Neural cell (in vitro differentiated cells): ENCODE results near the gene NAALAD2. TPM values are rescaled to one million over a fixed set of nuclear protein-coding genes. Genes with fewer than 3 reads are reported as not detected.
"Not testable (repeated sequence)": the region's sequence is repeated elsewhere in the genome, so short reads cannot be mapped to it uniquely, and the experiment has no call there.

Source experiments
- H2AFZ ChIP-seq: fragments of 200-600, 300-800 bp; sonication (generic), shearing (Covaris generic); 2 replicates; pipeline ENCODE4 v1.6.0; 2014; ENCODE audit warnings: low read depth, mild to moderate bottlenecking, antibody characterized with exemption, low read length, moderate library complexity
- H3F3A ChIP-seq: fragments of 200-600 bp; shearing (Covaris generic); 2 replicates; pipeline ENCODE4 v1.6.1; 2016; ENCODE audit warnings: mild to moderate bottlenecking, moderate library complexity, mixed read lengths, antibody characterized with exemption, low read length; ENCODE audit not compliant: insufficient read depth, poor library complexity, severe bottlenecking
- H3K27ac ChIP-seq: fragments of 200-600, 300-800 bp; sonication (generic), shearing (Covaris generic); 2 replicates; pipeline ENCODE4 v1.5.1; 2014; ENCODE audit warnings: mild to moderate bottlenecking, low read length, moderate library complexity
- H3K27me3 ChIP-seq: fragments of 300-800, 200-600 bp; sonication (generic), shearing (Covaris generic); 2 replicates; pipeline ENCODE4 v1.6.0; 2014; ENCODE audit warnings: mild to moderate bottlenecking, low read depth, low read length, moderate library complexity; ENCODE audit not compliant: insufficient read depth
- H3K36me3 ChIP-seq: fragments of 300-800, 200-600 bp; sonication (generic), shearing (Covaris generic); 2 replicates; pipeline ENCODE4 v1.5.1; 2014; ENCODE audit warnings: mild to moderate bottlenecking, antibody characterized with exemption, low read length, moderate library complexity; ENCODE audit not compliant: insufficient read depth
- H3K4me2 ChIP-seq: fragments of 300-800, 200-600 bp; sonication (generic), shearing (Covaris generic); 2 replicates; pipeline ENCODE4 v1.6.0; 2014; ENCODE audit warnings: mild to moderate bottlenecking, low read length
- H3K4me3 ChIP-seq: fragments of 300-800, 200-600 bp; sonication (generic), shearing (Covaris generic); 2 replicates; pipeline ENCODE4 v1.5.1; 2014; ENCODE audit warnings: mild to moderate bottlenecking, low read length, moderate library complexity
- H3K79me2 ChIP-seq: fragments of 200-600 bp; shearing (Covaris generic); replicated peaks from 2 replicates; pipeline ENCODE4 v1.6.0; 2014; ENCODE audit warnings: mild to moderate bottlenecking, low read length, moderate library complexity; ENCODE audit not compliant: insufficient read depth
- H3K9ac ChIP-seq: fragments of 300-800, 200-600 bp; sonication (generic), shearing (Covaris generic); 2 replicates; pipeline ENCODE4 v1.6.1; 2016; ENCODE audit warnings: mild to moderate bottlenecking, low read length, mixed read lengths
- H3K9me2 ChIP-seq: fragments of 200-600 bp; shearing (Covaris generic); 2 replicates; pipeline ENCODE4 v1.6.1; 2016; ENCODE audit warnings: mild to moderate bottlenecking, low read length, mixed read lengths; ENCODE audit not compliant: insufficient read depth
- H3K9me3 ChIP-seq: fragments of 200-600, 300-800 bp; sonication (generic), shearing (Covaris generic); 2 replicates; pipeline ENCODE4 v1.6.1; 2016; ENCODE audit warnings: mild to moderate bottlenecking, mixed run types, low read length, moderate library complexity, mixed read lengths
- H4K20me1 ChIP-seq: fragments of 200-600 bp; shearing (Covaris generic); 2 replicates; pipeline ENCODE4 v1.6.1; 2016; ENCODE audit warnings: mild to moderate bottlenecking, mixed run types; ENCODE audit not compliant: insufficient read depth
- EP300 ChIP-seq: fragments of 450-650 bp; conservative IDR thresholded peaks from 2 replicates; pipeline ENCODE4 v1.6.1; 2014; ENCODE audit warnings: antibody characterized with exemption, mild to moderate bottlenecking, moderate library complexity; ENCODE audit not compliant: poor library complexity, severe bottlenecking
- EZH2 ChIP-seq: fragments of 200-600, 300-800 bp; shearing (Covaris generic), sonication (generic); IDR thresholded peaks from 2 replicates; pipeline ENCODE4 v1.6.1; 2014; ENCODE audit warnings: antibody characterized with exemption, low read length, borderline replicate concordance, mild to moderate bottlenecking; ENCODE audit not compliant: insufficient read depth, poor library complexity, severe bottlenecking
- MXI1 ChIP-seq: fragments of 450-650 bp; conservative IDR thresholded peaks from 2 replicates; pipeline ENCODE4 v1.6.1; 2014; ENCODE audit warnings: antibody characterized with exemption, mild to moderate bottlenecking; ENCODE audit not compliant: poor library complexity, severe bottlenecking
- POLR2AphosphoS5 ChIP-seq: IDR thresholded peaks from 2 replicates; pipeline ENCODE4 v1.6.1; 2012
- RAD21 ChIP-seq: fragments of 450-650 bp; conservative IDR thresholded peaks from 2 replicates; pipeline ENCODE4 v1.6.1; 2014; ENCODE audit warnings: antibody characterized with exemption, mild to moderate bottlenecking, moderate library complexity
- SMC3 ChIP-seq: fragments of 450-650 bp; conservative IDR thresholded peaks from 2 replicates; pipeline ENCODE4 v1.6.1; 2014; ENCODE audit warnings: antibody characterized with exemption, mild to moderate bottlenecking, moderate library complexity; ENCODE audit not compliant: poor library complexity
- TAF1 ChIP-seq: IDR thresholded peaks from 2 replicates; pipeline ENCODE4 v1.6.1; 2012; ENCODE audit warnings: low read depth
- polyA plus RNA-seq: library from polyadenylated mRNA; depleted of rRNA; stranded (reverse); fragments of >200 nt; gene quantifications from 2 replicates; pipeline ENCODE4 v1.2.3, GENCODE V29; 2014
- TF ChIP-seq, protein P1 (sequence below): fragments of 450-650 bp; IDR thresholded peaks from 2 replicates; pipeline ENCODE4 v1.5.1; 2014; ENCODE audit warnings: antibody characterized with exemption, mild to moderate bottlenecking, moderate library complexity; ENCODE audit not compliant: poor library complexity, severe bottlenecking
- TF ChIP-seq, protein P2 (sequence below): IDR thresholded peaks from 2 replicates; pipeline ENCODE4 v1.6.1; 2012; ENCODE audit warnings: borderline replicate concordance

The NAALAD2 gene
- polyA plus RNA-seq, 1 donor from 2014 or later: 19.4 TPM

DNA sequence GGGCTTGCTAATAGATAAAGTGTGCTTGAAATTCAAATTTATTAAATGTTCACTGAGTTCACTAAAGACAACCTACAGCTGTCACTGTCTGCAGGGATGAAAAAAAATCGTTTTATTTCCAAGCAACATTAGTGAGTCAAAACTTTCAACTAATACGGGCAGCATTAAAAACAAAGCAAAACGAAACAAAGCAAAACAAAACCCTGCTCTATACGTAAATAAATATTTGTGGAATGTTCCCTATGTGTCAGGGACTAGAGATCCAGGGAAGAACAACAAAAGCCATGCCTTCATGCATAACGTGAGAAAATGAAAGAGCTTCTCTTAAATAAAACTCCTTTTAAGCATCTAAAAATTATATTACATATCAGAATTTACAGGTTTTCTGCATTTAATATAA lies 553 bp downstream of the NAALAD2 start:
- peak overlapping the region; percentile 75 for H3K4me3 ChIP-seq
- H3K9me2 ChIP-seq: no peaks in the 10 kb centered on the region
- peak overlapping the region; percentile 72 for H3K4me2 ChIP-seq
- H3K9ac ChIP-seq: peak overlapping the region; percentile 66
- no peaks in the 10 kb centered on the region for H3F3A ChIP-seq
- peaks cover 3% of the 10 kb centered on the region for H3K27me3 ChIP-seq
- H3K27ac ChIP-seq: peak overlapping the region; percentile 39
- H3K36me3 ChIP-seq: no peaks in the 10 kb centered on the region
- peak overlapping the region; percentile 57 for H2AFZ ChIP-seq
- no peaks in the 10 kb centered on the region for H4K20me1 ChIP-seq
- TF ChIP-seq EZH2: no peak
- TF ChIP-seq, protein P1, sequence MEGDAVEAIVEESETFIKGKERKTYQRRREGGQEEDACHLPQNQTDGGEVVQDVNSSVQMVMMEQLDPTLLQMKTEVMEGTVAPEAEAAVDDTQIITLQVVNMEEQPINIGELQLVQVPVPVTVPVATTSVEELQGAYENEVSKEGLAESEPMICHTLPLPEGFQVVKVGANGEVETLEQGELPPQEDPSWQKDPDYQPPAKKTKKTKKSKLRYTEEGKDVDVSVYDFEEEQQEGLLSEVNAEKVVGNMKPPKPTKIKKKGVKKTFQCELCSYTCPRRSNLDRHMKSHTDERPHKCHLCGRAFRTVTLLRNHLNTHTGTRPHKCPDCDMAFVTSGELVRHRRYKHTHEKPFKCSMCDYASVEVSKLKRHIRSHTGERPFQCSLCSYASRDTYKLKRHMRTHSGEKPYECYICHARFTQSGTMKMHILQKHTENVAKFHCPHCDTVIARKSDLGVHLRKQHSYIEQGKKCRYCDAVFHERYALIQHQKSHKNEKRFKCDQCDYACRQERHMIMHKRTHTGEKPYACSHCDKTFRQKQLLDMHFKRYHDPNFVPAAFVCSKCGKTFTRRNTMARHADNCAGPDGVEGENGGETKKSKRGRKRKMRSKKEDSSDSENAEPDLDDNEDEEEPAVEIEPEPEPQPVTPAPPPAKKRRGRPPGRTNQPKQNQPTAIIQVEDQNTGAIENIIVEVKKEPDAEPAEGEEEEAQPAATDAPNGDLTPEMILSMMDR: no peak
- TF ChIP-seq TAF1: no peak
- no peak for TF ChIP-seq RAD21
- no peak for TF ChIP-seq SMC3
- no peak for TF ChIP-seq EP300
- TF ChIP-seq, protein P2, sequence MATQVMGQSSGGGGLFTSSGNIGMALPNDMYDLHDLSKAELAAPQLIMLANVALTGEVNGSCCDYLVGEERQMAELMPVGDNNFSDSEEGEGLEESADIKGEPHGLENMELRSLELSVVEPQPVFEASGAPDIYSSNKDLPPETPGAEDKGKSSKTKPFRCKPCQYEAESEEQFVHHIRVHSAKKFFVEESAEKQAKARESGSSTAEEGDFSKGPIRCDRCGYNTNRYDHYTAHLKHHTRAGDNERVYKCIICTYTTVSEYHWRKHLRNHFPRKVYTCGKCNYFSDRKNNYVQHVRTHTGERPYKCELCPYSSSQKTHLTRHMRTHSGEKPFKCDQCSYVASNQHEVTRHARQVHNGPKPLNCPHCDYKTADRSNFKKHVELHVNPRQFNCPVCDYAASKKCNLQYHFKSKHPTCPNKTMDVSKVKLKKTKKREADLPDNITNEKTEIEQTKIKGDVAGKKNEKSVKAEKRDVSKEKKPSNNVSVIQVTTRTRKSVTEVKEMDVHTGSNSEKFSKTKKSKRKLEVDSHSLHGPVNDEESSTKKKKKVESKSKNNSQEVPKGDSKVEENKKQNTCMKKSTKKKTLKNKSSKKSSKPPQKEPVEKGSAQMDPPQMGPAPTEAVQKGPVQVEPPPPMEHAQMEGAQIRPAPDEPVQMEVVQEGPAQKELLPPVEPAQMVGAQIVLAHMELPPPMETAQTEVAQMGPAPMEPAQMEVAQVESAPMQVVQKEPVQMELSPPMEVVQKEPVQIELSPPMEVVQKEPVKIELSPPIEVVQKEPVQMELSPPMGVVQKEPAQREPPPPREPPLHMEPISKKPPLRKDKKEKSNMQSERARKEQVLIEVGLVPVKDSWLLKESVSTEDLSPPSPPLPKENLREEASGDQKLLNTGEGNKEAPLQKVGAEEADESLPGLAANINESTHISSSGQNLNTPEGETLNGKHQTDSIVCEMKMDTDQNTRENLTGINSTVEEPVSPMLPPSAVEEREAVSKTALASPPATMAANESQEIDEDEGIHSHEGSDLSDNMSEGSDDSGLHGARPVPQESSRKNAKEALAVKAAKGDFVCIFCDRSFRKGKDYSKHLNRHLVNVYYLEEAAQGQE: no peak
- no peak for TF ChIP-seq MXI1
- no peak for TF ChIP-seq POLR2AphosphoS5
- H3K9me3 ChIP-seq: no peaks in the 10 kb centered on the region
- H3K79me2 ChIP-seq: peaks cover 11% of the 10 kb centered on the region

DNA sequence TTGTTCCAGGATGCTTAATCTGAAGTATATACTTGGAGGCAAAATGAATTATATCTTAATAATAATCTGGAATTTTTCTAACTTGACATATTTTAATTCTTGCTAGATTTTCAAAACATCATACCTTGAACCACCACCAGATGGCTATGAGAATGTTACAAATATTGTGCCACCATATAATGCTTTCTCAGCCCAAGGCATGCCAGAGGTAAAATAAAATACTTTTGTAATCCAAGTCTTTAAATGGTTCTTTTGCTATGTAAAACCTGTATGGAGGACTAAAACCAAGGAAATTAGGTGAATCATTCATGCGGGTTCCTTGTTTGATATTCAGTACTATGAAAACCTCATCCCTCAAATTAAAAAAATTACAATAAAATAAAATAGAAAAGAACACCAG lies 14.4 kb downstream of the NAALAD2 start:
- Histone ChIP-seq H3K9me3 (no peaks in the 10 kb centered on the region), H3K36me3 (no peaks in the 10 kb centered on the region), H3K4me3 (no peak overlapping the region), H3K27me3 (no peaks in the 10 kb centered on the region), H3K4me2 (no peak overlapping the region), H2AFZ (no peak overlapping the region), H3K9me2 (no peaks in the 10 kb centered on the region), H3K9ac (no peak overlapping the region), H4K20me1 (no peaks in the 10 kb centered on the region), H3K27ac (no peak overlapping the region), H3K79me2 (no peaks in the 10 kb centered on the region), H3F3A (no peaks in the 10 kb centered on the region)
- TF ChIP-seq, protein P2: no peak
- TF ChIP-seq RAD21: no peak
- no peak for TF ChIP-seq SMC3
- TF ChIP-seq MXI1: no peak
- TF ChIP-seq POLR2AphosphoS5: no peak
- TF ChIP-seq EP300: no peak
- TF ChIP-seq, protein P1: no peak
- TF ChIP-seq TAF1: no peak
- no peak for TF ChIP-seq EZH2

DNA sequence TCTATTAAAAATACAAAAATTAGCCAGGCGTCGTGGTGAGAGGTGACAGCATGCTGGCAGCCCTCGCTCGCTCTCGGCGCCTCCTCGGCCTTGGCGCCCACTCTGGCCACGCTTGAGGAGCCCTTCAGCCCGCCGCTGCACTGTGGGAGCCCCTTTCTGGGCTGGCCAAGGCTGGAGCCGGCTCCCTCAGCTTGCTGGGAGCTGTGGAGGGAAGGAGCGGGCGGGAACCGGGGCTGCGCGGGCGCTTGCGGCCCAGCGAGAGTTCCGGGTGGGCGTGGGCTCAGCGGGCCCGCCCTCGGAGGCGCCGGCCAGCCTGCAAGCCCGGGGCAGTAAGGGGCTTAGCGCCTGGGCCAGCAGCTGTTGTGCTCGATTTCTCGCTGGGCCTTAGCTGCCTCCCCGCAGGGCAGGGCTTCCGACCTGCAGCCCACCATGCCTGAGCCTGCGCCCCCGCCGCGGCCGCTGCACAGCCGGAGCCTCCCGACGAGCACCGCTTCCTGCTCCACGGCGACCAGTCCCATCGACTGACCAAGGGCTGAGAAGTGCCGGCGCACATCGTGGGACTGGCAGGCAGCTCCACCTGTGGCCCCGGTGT lies 32.6 kb downstream of the NAALAD2 start:
- not testable (repeated sequence) for H3K4me2 ChIP-seq, H3F3A ChIP-seq, H3K27me3 ChIP-seq, H2AFZ ChIP-seq, H3K9me2 ChIP-seq, H3K36me3 ChIP-seq, H3K4me3 ChIP-seq, H3K9me3 ChIP-seq, H4K20me1 ChIP-seq, H3K9ac ChIP-seq, H3K79me2 ChIP-seq, H3K27ac ChIP-seq
